Endothelial cell of umbilical vein (primary cell): ENCODE data around the gene RPL13. TPM values are rescaled to one million over a fixed set of nuclear protein-coding genes. Genes with fewer than 3 reads are reported as not detected.

Experiments used
- BruUV-seq: library from RNA; stranded (reverse); fragments of 400-500 nt; replicated peaks from 2 replicates; lab custom pipeline; 2021; lab: Mats Ljungman, UMichigan
- CTCF ChIA-PET: fragments of 300-600, 350-600 bp; sonication (Branson Sonifier 250); formaldehyde crosslinking; loops from one replicate; lab custom pipeline; 2021; ENCODE audit warnings: antibody characterized with exemption, inconsistent platforms; lab: Charles Lee
- POLR2A ChIA-PET: fragments of 300-600, 350-600 bp; sonication (Branson Sonifier 250); formaldehyde crosslinking; loops from one replicate; lab custom pipeline; 2021; ENCODE audit warnings: antibody characterized with exemption, inconsistent platforms; lab: Charles Lee
- DNase-seq: peaks from one replicate; pipeline ENCODE4 v3.0.0-alpha.2; 2011; ENCODE audit warnings: low read depth, low spot score
- FAIRE-seq: peaks from 2 replicates; lab custom pipeline; 2011; peaks lifted over from hg19 to GRCh38; lab: Jason Lieb, UNC
- H2AFZ ChIP-seq: 2 replicates; pipeline ENCODE4 v1.6.0; 2012; ENCODE audit warnings: low read depth, low read length, control low read depth, inconsistent platforms
- H3K27ac ChIP-seq: 2 replicates; pipeline ENCODE4 v1.5.1; 2011; ENCODE audit warnings: low read depth, mild to moderate bottlenecking, control low read depth, low read length, moderate library complexity; ENCODE audit not compliant: insufficient read depth
- H3K27me3 ChIP-seq, 2 experiments: 2 replicates each; pipeline versions ENCODE4 v1.6.0 to v1.6.1; 2011; ENCODE audit warnings: low read length in 2 of 2, mixed read lengths in 1 of 2; ENCODE audit not compliant: control insufficient read depth in 2 of 2, insufficient read depth in 2 of 2
- H3K36me3 ChIP-seq, 2 experiments: 2 replicates in 1 of 2; 3 replicates in 1 of 2; pipeline ENCODE4 v1.5.1; 2011; ENCODE audit warnings: low read length in 2 of 2, mild to moderate bottlenecking in 1 of 2, moderate library complexity in 1 of 2; ENCODE audit not compliant: control insufficient read depth in 2 of 2, insufficient read depth in 2 of 2; ENCODE audit errors: extremely low read depth in 1 of 2
- H3K4me1 ChIP-seq: 3 replicates; pipeline ENCODE4 v1.5.1; 2011; ENCODE audit warnings: mild to moderate bottlenecking, low read length; ENCODE audit not compliant: control insufficient read depth, insufficient read depth; ENCODE audit errors: extremely low read depth
- H3K4me2 ChIP-seq: 2 replicates; pipeline ENCODE4 v1.6.1; 2011; ENCODE audit warnings: low read length, control low read depth, mixed read lengths; ENCODE audit not compliant: insufficient read depth
- H3K4me3 ChIP-seq, 3 experiments: fragments of 200-600 bp in 1 of 3; sonication (generic), shearing (Covaris generic) in 1 of 3; replicated peaks in 1 of 3; 2 replicates each; pipeline ENCODE4 v1.5.1; 2011 to 2016; ENCODE audit warnings: control low read depth in 3 of 3, low read length in 3 of 3, mild to moderate bottlenecking in 2 of 3, inconsistent platforms in 1 of 3, low read depth in 1 of 3, moderate library complexity in 1 of 3; ENCODE audit not compliant: insufficient read depth in 1 of 3
- H3K79me2 ChIP-seq: 2 replicates; pipeline ENCODE4 v1.6.0; 2012; ENCODE audit warnings: low read length, inconsistent platforms; ENCODE audit not compliant: control insufficient read depth, insufficient read depth
- H3K9ac ChIP-seq: replicated peaks from 2 replicates; pipeline ENCODE3; 2011; ENCODE audit warnings: low read length, control low read depth; ENCODE audit not compliant: insufficient read depth; ENCODE audit errors: extremely low read depth
- H3K9me1 ChIP-seq: replicated peaks from 3 replicates; pipeline ENCODE4 v1.6.0; 2011; ENCODE audit warnings: mild to moderate bottlenecking, low read length; ENCODE audit not compliant: control insufficient read depth, insufficient read depth; ENCODE audit errors: extremely low read depth
- H3K9me3 ChIP-seq: replicated peaks from 2 replicates; pipeline ENCODE4 v1.5.1; 2012; ENCODE audit warnings: low read length, inconsistent platforms; ENCODE audit not compliant: control insufficient read depth, insufficient read depth
- H4K20me1 ChIP-seq: replicated peaks from 2 replicates; pipeline ENCODE3; 2011; ENCODE audit warnings: mild to moderate bottlenecking, low read length; ENCODE audit not compliant: control insufficient read depth, insufficient read depth; ENCODE audit errors: extremely low read depth
- CTCF ChIP-seq, 2 donors: IDR thresholded peaks; 1 replicate in 1 of 2; 2 replicates in 1 of 2; pipeline ENCODE4 v1.5.1; 2011; ENCODE audit warnings: low read length in 2 of 2, mild to moderate bottlenecking in 2 of 2, moderate library complexity in 2 of 2, control low read depth in 1 of 2, inconsistent platforms in 1 of 2, low read depth in 1 of 2; ENCODE audit not compliant: insufficient read depth in 1 of 2; ENCODE audit errors: extremely low read depth in 1 of 2
- EZH2 ChIP-seq: IDR thresholded peaks from 2 replicates; pipeline ENCODE4 v1.6.1; 2012; ENCODE audit warnings: borderline replicate concordance, low read depth, mild to moderate bottlenecking, moderate library complexity, low read length, inconsistent platforms; ENCODE audit not compliant: severe bottlenecking
- FOS ChIP-seq: IDR thresholded peaks from 2 replicates; pipeline ENCODE4 v1.6.1; 2011; ENCODE audit warnings: mild to moderate bottlenecking, low read length, moderate library complexity, borderline replicate concordance; ENCODE audit not compliant: insufficient read depth
- GATA2 ChIP-seq: IDR thresholded peaks from 2 replicates; pipeline ENCODE4 v1.7.0; 2011; ENCODE audit warnings: low read depth, mild to moderate bottlenecking, moderate library complexity, mixed read lengths, low read length; ENCODE audit not compliant: insufficient read length, insufficient read depth
- JUN ChIP-seq: IDR thresholded peaks from 2 replicates; pipeline ENCODE4 v1.6.1; 2011; ENCODE audit warnings: borderline replicate concordance, low read depth; ENCODE audit not compliant: insufficient read length, insufficient read depth
- MAX ChIP-seq: IDR thresholded peaks from 2 replicates; pipeline ENCODE4 v1.6.1; 2011; ENCODE audit not compliant: insufficient read depth, insufficient read length
- MYC ChIP-seq: IDR thresholded peaks from one replicate; pipeline ENCODE4 v1.6.1; 2011; ENCODE audit warnings: mild to moderate bottlenecking, low read depth, low read length
- POLR2A ChIP-seq: IDR thresholded peaks from 2 replicates; pipeline ENCODE4 v1.6.1; 2012; ENCODE audit warnings: low read depth, mild to moderate bottlenecking, control low read depth, low read length
- POLR2AphosphoS5 ChIP-seq: IDR thresholded peaks from 2 replicates; pipeline ENCODE4 v1.6.1; 2012; ENCODE audit warnings: low read depth, mild to moderate bottlenecking, control low read depth, low read length, moderate library complexity; ENCODE audit not compliant: insufficient read depth
- dilution Hi-C: fragments of 300-500 bp; cut with MboI; formaldehyde crosslinking; loops from one replicate; pipeline ENCODE4 v1.15.0; 2019; ENCODE audit warnings: low sequenced_read_pairs; ENCODE audit not compliant: extremely low pct_ligation_motif_present
- intact Hi-C: fragments of 100-400 bp; cut with micrococcal nuclease; formaldehyde crosslinking; loops from one replicate; pipeline ENCODE4 v1.10.0; 2022
- polyA plus RNA-seq, 4 experiments: library from polyadenylated mRNA; depleted of rRNA in 3 of 4; stranded (reverse) in 3 of 4; unstranded in 1 of 4; fragments of >200 nt; gene quantifications; 2 replicates each; pipeline versions ENCODE4 v1.2.1 to v1.2.3, GENCODE V29; 2011 to 2012; ENCODE audit warnings: missing spikeins in 1 of 4
- total RNA-seq: library from RNA; stranded (reverse); gene quantifications from 2 replicates; pipeline ENCODE4 v1.2.3, GENCODE V29; 2021

Gene RPL13
- total and polyA plus RNA-seq, 2 donors (not counting 3 experiments of a cell fraction or from before 2014, with no cell fraction given), result 1,463 to 5,670 TPM

GRCh38 chr16:89612415-89613166 is 52.1 kb downstream of the RPL13 start:
- TF ChIP-seq EZH2 (no peak), POLR2A (no peak), POLR2AphosphoS5 (no peak), MAX (no peak)
- Histone ChIP-seq H3K9me1 (no peaks in the 10 kb centered on the region), H3K36me3 (no peaks in the 10 kb centered on the region), H3K4me2 (no peak overlapping the region), H3K9ac (no peak overlapping the region), H2AFZ (no peak overlapping the region), H3K9me3 (no peaks in the 10 kb centered on the region), H3K27ac (no peak overlapping the region), H3K4me1 (peaks cover 2% of the 10 kb centered on the region), H3K79me2 (no peaks in the 10 kb centered on the region), H4K20me1 (no peaks in the 10 kb centered on the region), H3K27me3 (no peaks in the 10 kb centered on the region), H3K4me3 (no peak overlapping the region)
- dilution Hi-C loops (no loop called here), intact Hi-C loops (no loop called here)
- ChIA-PET CTCF (interaction anchor here (3.4 to 4.1 kb wide), 2 partner anchors 11 to 20 kb away, joined by 18 to 48 read pairs; no protein-coding TSS in a partner anchor), POLR2A (interaction anchor here (0.5 kb wide), 1 partner anchor 40 kb away, joined by 8 read pairs; no protein-coding TSS in a partner anchor)
- FAIRE-seq (no peak), DNase-seq (no peak)
- no TSS peak for BruUV-seq

- no TSS peak for BruUV-seq
- no peak for DNase-seq
These were observed 52.9 kb downstream of the RPL13 start, which contains the start of gene DPEP1 for GRCh38 chr16:89613231-89613953. DPEP1 (plus strand) TSS chr16:89613642; CDS start chr16:89630411, 16,769 bp downstream.

More at GRCh38 chr16:89613231-89613953, 52.9 kb downstream of the RPL13 start, which contains the start of gene DPEP1:
- H2AFZ ChIP-seq, result no peak within 1 kb of the TSS
- H3K9me1 ChIP-seq, result no peaks in the 10 kb centered on the region
- intact Hi-C loops, result no loop called here
- no peaks in the 10 kb centered on the region for H3K27me3 ChIP-seq
- TF ChIP-seq GATA2 (no peak), FOS (no peak), CTCF (IDR thresholded peaks at IDR 0.05; ENCODE audit: extremely low read depth in 1 of 2, insufficient read depth in 1 of 2, low read depth in 1 of 2, low read length in 2 of 2) (no peak), POLR2A (no peak), MAX (no peak), EZH2 (no peak), JUN (no peak), MYC (no peak), POLR2AphosphoS5 (no peak)
- H3K4me2 ChIP-seq, result no peak within 1 kb of the TSS
- ChIA-PET CTCF (interaction anchor here (1.4 to 4.1 kb wide), 14 partner anchors 10 to 73 kb away, joined by 3 to 48 read pairs (median 6); partner anchors contain the start of genes CDK10, CHMP1A and SPATA33), POLR2A (no interaction called here)
- no peak within 1 kb of the TSS for H3K27ac ChIP-seq
- H3K4me3 ChIP-seq, result no peak within 1 kb of the TSS
- H3K36me3 ChIP-seq, result no peaks in the 10 kb centered on the region
- FAIRE-seq, result no peak
- H3K9ac ChIP-seq, result no peak within 1 kb of the TSS
- H4K20me1 ChIP-seq, result no peaks in the 10 kb centered on the region
- dilution Hi-C loops, result no loop called here
- H3K4me1 ChIP-seq, result peaks cover 2% of the 10 kb centered on the region
- no peaks in the 10 kb centered on the region for H3K79me2 ChIP-seq
- no peaks in the 10 kb centered on the region for H3K9me3 ChIP-seq
